GM19025 (cell line): ENCODE measurements around the gene SMAD7.

Source experiments
- ATAC-seq: cut with Tn5 transposase; IDR thresholded peaks from one replicate; pipeline ENCODE4 v1.9.1; 2021; ENCODE audit warnings: mild to moderate bottlenecking, low read depth, moderate library complexity; ENCODE audit not compliant: unreplicated experiment

Gene SMAD7

GRCh38 chr18:48919547-48919946, 31.2 kb downstream of the SMAD7 start:
- ATAC-seq: no peak

- ATAC-seq: no peak
These were observed 31.9 kb downstream of the SMAD7 start for GRCh38 chr18:48918660-48919456.

GRCh38 chr18:48917579-48918517, 32.9 kb downstream of the SMAD7 start:
- no peak for ATAC-seq

GRCh38 chr18:48915626-48916425, 34.9 kb downstream of the SMAD7 start:
- ATAC-seq: no peak

- ATAC-seq: no peak
These were observed 36.0 kb downstream of the SMAD7 start for GRCh38 chr18:48914581-48915251.

- no peak for ATAC-seq
These were observed 37.0 kb downstream of the SMAD7 start for GRCh38 chr18:48913775-48914174.

DNA sequence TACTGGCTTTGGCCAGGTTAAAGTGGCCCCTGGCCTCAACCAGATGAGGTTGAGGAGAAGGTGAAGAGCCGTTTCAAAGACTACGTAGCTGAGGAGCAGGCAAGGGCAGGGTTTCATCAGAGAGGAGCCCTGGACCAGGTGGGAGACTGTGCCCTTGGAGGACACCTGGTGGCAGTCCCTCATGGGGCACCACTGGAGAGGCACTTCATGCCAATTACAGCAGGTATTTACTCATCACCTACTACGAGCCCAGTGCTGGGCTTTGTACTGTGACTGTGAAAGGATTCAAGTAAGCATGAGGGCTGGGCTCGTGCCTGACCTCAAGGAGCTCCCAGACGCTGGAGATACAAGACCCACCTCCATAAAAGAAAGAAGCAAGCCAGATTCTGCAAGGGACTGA, 37.6 kb downstream of the SMAD7 start:
- ATAC-seq: no peak

- ATAC-seq: no peak
These were observed 39.7 kb downstream of the SMAD7 start for GRCh38 chr18:48910972-48911545.

- no peak for ATAC-seq
These were observed 41.0 kb downstream of the SMAD7 start for GRCh38 chr18:48909721-48910120.

GRCh38 chr18:48908916-48909315, 41.8 kb downstream of the SMAD7 start:
- ATAC-seq: no peak

- no peak for ATAC-seq
These were observed 45.3 kb downstream of the SMAD7 start for GRCh38 chr18:48905513-48905912.

DNA sequence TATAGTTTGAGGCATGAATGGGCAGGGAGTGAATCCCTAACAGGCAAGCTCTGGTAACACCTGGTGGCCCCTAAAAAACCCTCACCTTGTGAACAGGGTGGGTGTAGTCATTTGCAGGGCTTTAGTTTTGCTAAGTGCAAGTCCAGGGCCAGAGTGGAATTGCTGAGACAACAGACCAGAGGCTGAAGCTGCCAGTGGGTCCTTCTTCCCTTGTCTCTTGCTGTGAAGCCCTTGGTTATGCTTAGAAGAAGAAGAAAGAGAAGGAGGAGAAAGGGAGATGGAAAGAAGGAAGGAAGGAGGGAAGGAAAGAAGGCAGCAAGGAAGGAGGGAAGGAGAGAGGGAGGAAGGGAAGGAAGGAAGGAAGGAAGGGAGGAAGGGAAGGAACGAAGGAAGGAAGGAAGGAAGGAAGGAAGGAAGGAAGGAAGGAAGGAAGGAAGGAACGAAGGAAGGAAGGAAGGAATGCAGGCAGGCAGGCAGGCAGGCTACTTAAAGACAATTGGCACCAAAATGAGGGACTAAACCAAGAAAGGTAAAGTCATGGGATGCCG, 45.8 kb downstream of the SMAD7 start:
- ATAC-seq: no peak

- no peak for ATAC-seq
These were observed 46.7 kb downstream of the SMAD7 start for GRCh38 chr18:48904091-48904490.

DNA sequence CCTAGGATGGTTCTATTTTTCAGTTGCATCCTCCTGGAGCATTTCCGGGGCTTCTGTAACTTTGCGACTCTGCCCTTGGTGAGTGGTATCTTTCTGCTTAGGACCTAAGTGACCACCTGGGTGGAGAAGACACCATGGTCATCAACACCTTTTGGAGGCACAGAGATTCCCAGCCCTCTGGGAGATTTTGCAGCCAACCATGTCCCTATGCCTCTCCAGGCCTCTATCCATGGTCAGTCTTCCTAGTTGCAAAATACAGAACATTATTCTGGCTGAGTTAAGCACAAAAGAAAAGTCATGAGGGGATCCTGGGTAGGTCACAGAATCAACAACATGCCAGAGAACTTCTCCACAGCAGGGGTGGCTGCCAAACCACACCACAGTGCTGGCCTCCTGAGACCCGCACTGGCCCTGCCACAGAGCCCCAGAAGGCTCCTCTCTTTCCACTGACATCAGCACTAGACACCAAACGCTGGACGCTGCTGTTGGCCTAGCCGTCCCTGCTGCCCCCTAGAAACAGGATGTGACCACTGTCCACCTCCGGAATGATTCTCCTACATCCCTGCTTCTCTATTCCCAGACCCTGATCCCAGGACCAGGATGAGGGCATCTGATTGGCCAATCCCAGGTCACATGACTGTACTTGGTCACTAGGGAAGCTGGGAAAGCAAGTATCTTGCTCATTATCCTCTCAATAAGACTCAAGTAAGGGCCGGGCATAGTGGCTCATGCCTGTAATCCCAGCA, 47.7 kb downstream of the SMAD7 start:
- ATAC-seq: no peak

GRCh38 chr18:48902023-48902855, 48.5 kb downstream of the SMAD7 start:
- ATAC-seq: no peak

GRCh38 chr18:48901145-48902022, 49.4 kb downstream of the SMAD7 start:
- ATAC-seq: no peak

- ATAC-seq: no peak
These were observed 50.3 kb downstream of the SMAD7 start for GRCh38 chr18:48900469-48900868.
